Liver (tissue), 9 donors: ENCODE data around the gene ATP2B3. TPM values are rescaled to one million over a fixed set of nuclear protein-coding genes. Genes with fewer than 3 reads are reported as not detected.

Experiments
- DNase-seq: peaks from one replicate; pipeline ENCODE4 v3.0.0-alpha.2; 2017; ENCODE audit warnings: low spot score
- H3K27ac ChIP-seq, 2 donors: one replicate each; pipeline ENCODE4 v1.7.0; 2013; ENCODE audit warnings: inconsistent platforms in 2 of 2, low read length in 2 of 2, control low read depth in 1 of 2, low read depth in 1 of 2, mild to moderate bottlenecking in 1 of 2
- H3K27me3 ChIP-seq, 4 donors: one replicate each; pipeline versions ENCODE4 v1.6.1 to v1.7.0; 2013; ENCODE audit warnings: low read length in 3 of 4, inconsistent platforms in 1 of 4, mild to moderate bottlenecking in 1 of 4, moderate library complexity in 1 of 4; ENCODE audit not compliant: control insufficient read depth in 4 of 4, insufficient read depth in 4 of 4
- H3K36me3 ChIP-seq, 4 donors: one replicate each; pipeline versions ENCODE4 v1.6.1 to v1.7.0; 2013; ENCODE audit warnings: low read length in 3 of 4, mild to moderate bottlenecking in 3 of 4, low read depth in 1 of 4, moderate library complexity in 1 of 4; ENCODE audit not compliant: control insufficient read depth in 4 of 4, insufficient read depth in 3 of 4
- H3K4me1 ChIP-seq, 4 donors: one replicate each; pipeline versions ENCODE4 v1.6.1 to v1.7.0; 2013; ENCODE audit warnings: low read length in 3 of 4, mild to moderate bottlenecking in 3 of 4, moderate library complexity in 1 of 4; ENCODE audit not compliant: control insufficient read depth in 4 of 4, insufficient read depth in 4 of 4
- H3K4me3 ChIP-seq, 3 donors: one replicate each; pipeline versions ENCODE4 v1.6.1 to v1.7.0; 2013; ENCODE audit warnings: low read length in 3 of 3, control low read depth in 1 of 3, low read depth in 1 of 3, mild to moderate bottlenecking in 1 of 3
- H3K9ac ChIP-seq, 2 donors: one replicate each; pipeline ENCODE4 v1.7.0; 2013; ENCODE audit warnings: low read length in 2 of 2, mild to moderate bottlenecking in 2 of 2, moderate library complexity in 2 of 2, control low read depth in 1 of 2, low read depth in 1 of 2
- H3K9me3 ChIP-seq, 4 donors: one replicate each; pipeline versions ENCODE4 v1.6.1 to v1.7.0; 2013; ENCODE audit warnings: low read length in 3 of 4; ENCODE audit not compliant: control insufficient read depth in 4 of 4
- ATF3 ChIP-seq: IDR thresholded peaks from 2 replicates; pipeline ENCODE4 v1.6.1; 2016; ENCODE audit warnings: antibody characterized with exemption
- EGR1 ChIP-seq, 2 donors: IDR thresholded peaks; 2 replicates each; pipeline ENCODE4 v1.6.1; 2016 to 2018; ENCODE audit warnings: antibody characterized with exemption in 2 of 2, low read depth in 2 of 2
- GABPA ChIP-seq, 2 donors: IDR thresholded peaks in 1 of 2; conservative IDR thresholded peaks in 1 of 2; 2 replicates each; pipeline ENCODE4 v1.6.1; 2016; ENCODE audit warnings: antibody characterized with exemption in 2 of 2, mild to moderate bottlenecking in 1 of 2, moderate library complexity in 1 of 2
- HNF4A ChIP-seq, 2 donors: conservative IDR thresholded peaks; 2 replicates each; pipeline ENCODE4 v1.6.1; 2016; ENCODE audit warnings: antibody characterized with exemption in 2 of 2, mild to moderate bottlenecking in 2 of 2
- HNF4G ChIP-seq: IDR thresholded peaks from 2 replicates; pipeline ENCODE4 v1.6.1; 2016; ENCODE audit warnings: antibody characterized with exemption
- JUND ChIP-seq, 2 donors: IDR thresholded peaks; 2 replicates each; pipeline ENCODE4 v1.6.1; 2016; ENCODE audit warnings: antibody characterized with exemption in 2 of 2
- MAX ChIP-seq: IDR thresholded peaks from 2 replicates; pipeline ENCODE4 v1.6.1; 2016; ENCODE audit warnings: antibody characterized with exemption
- NR2F2 ChIP-seq: IDR thresholded peaks from 2 replicates; pipeline ENCODE4 v1.6.1; 2016; ENCODE audit warnings: antibody characterized with exemption
- RAD21 ChIP-seq, 2 donors: IDR thresholded peaks; 2 replicates each; pipeline ENCODE4 v1.6.1; 2016; ENCODE audit warnings: antibody characterized with exemption in 2 of 2, mild to moderate bottlenecking in 2 of 2
- REST ChIP-seq: IDR thresholded peaks from 2 replicates; pipeline ENCODE4 v1.6.1; 2016; ENCODE audit warnings: antibody characterized with exemption, mild to moderate bottlenecking
- RXRA ChIP-seq, 2 donors: IDR thresholded peaks; 2 replicates each; pipeline ENCODE4 v1.6.1; 2017 to 2018; ENCODE audit warnings: antibody characterized with exemption in 2 of 2, mild to moderate bottlenecking in 1 of 2
- SP1 ChIP-seq: IDR thresholded peaks from 2 replicates; pipeline ENCODE4 v1.6.1; 2018; ENCODE audit warnings: antibody characterized with exemption, mild to moderate bottlenecking
- TAF1 ChIP-seq: conservative IDR thresholded peaks from 2 replicates; pipeline ENCODE4 v1.6.1; 2016; ENCODE audit warnings: antibody characterized with exemption, mild to moderate bottlenecking
- YY1 ChIP-seq: IDR thresholded peaks from 2 replicates; pipeline ENCODE4 v1.6.1; 2016; ENCODE audit warnings: antibody characterized with exemption, mild to moderate bottlenecking
- ZBTB33 ChIP-seq: IDR thresholded peaks from 2 replicates; pipeline ENCODE4 v1.6.1; 2016; ENCODE audit warnings: antibody characterized with exemption
- WGBS: extraction: QIAGEN DNeasy Blood & Tissue Kit; methylation state at CpG from one replicate; pipeline ENCODE4 v1.1.7; 2013; 5-methylcytosine and 5-hydroxymethylcytosine counted together
- polyA plus RNA-seq, 2 donors: library from polyadenylated mRNA; stranded (reverse) in 1 of 2; unstranded in 1 of 2; fragments of 200-250 nt in 1 of 2; fragments of >200 nt in 1 of 2; fragmentation: Nextera tagmentation in 1 of 2; extraction: Ambion mirVana in 1 of 2; gene quantifications; one replicate each; pipeline versions ENCODE4 v1.2.1 to v1.2.3, GENCODE V29; 2013 to 2015
- total RNA-seq, 2 donors: library from RNA; depleted of rRNA; stranded (reverse); fragments of >200 nt; gene quantifications; one replicate each; pipeline ENCODE4 v1.2.3, GENCODE V29; 2014
- donor health status: healthy.
- donor health status: healthy.
- donor health status: healthy.
- donor health status: healthy.
- donor health status: healthy.

The ATP2B3 gene
- total and polyA plus RNA-seq, 4 donors = not detected

GRCh38 chrX:153560466-153560865, 43.0 kb downstream of the ATP2B3 start:
- 94% methylated on average over 22 of the region's 22 CpGs for WGBS
- H3K4me3 ChIP-seq = no peak overlapping the region
- H3K4me1 ChIP-seq = no peaks in the 10 kb centered on the region
- H3K9me3 ChIP-seq = no peaks in the 10 kb centered on the region
- no peaks in the 10 kb centered on the region for H3K36me3 ChIP-seq
- no peak overlapping the region for H3K27ac ChIP-seq
- TF ChIP-seq NR2F2 = no peak
- TF ChIP-seq RAD21 (IDR thresholded peaks at IDR 0.05) = no peak
- TF ChIP-seq REST = no peak
- no peak for TF ChIP-seq RXRA (IDR thresholded peaks at IDR 0.05)
- no peak for TF ChIP-seq HNF4A (conservative IDR thresholded peaks at IDR 0.05)
- TF ChIP-seq HNF4G = no peak
- no peak for TF ChIP-seq JUND (IDR thresholded peaks at IDR 0.05)
- no peak for TF ChIP-seq TAF1
- TF ChIP-seq GABPA (IDR thresholded peaks at IDR 0.05 in 1 of 2, conservative IDR thresholded peaks at IDR 0.05 in 1 of 2) = no peak
- no peak for TF ChIP-seq ZBTB33
- no peak overlapping the region for H3K9ac ChIP-seq
- no peaks in the 10 kb centered on the region for H3K27me3 ChIP-seq
- DNase-seq = no peak

- Histone ChIP-seq H3K4me3 (no peak overlapping the region), H3K4me1 (no peaks in the 10 kb centered on the region), H3K27me3 (no peaks in the 10 kb centered on the region), H3K27ac (no peak overlapping the region), H3K9me3 (no peaks in the 10 kb centered on the region), H3K9ac (no peak overlapping the region), H3K36me3 (no peaks in the 10 kb centered on the region)
- WGBS = 83% methylated on average over 7 of the region's 7 CpGs
- no peak for DNase-seq
- no peak for TF ChIP-seq SP1
- no peak for TF ChIP-seq TAF1
- no peak for TF ChIP-seq REST
- TF ChIP-seq ZBTB33 = no peak
- TF ChIP-seq MAX = no peak
- no peak for TF ChIP-seq HNF4G
- no peak for TF ChIP-seq YY1
- no peak for TF ChIP-seq JUND (IDR thresholded peaks at IDR 0.05)
- TF ChIP-seq ATF3 = no peak
- no peak for TF ChIP-seq NR2F2
- TF ChIP-seq RXRA (IDR thresholded peaks at IDR 0.05) = no peak
- no peak for TF ChIP-seq RAD21 (IDR thresholded peaks at IDR 0.05)
- TF ChIP-seq EGR1 (IDR thresholded peaks at IDR 0.05; ENCODE audit: low read depth in 2 of 2) = no peak
- no peak for TF ChIP-seq GABPA (IDR thresholded peaks at IDR 0.05 in 1 of 2, conservative IDR thresholded peaks at IDR 0.05 in 1 of 2)
- TF ChIP-seq HNF4A (conservative IDR thresholded peaks at IDR 0.05) = no peak
Measured at GRCh38 chrX:153561337-153561736, 43.9 kb downstream of the ATP2B3 start.
